ENCODE measurements around the gene PHACTR1.

GRCh38 chr6:12943549-12943948, 227.0 kb downstream of the PHACTR1 start:
- TF ChIP-seq EP300 (IDR thresholded peaks at IDR 0.05), result no peak
- TF ChIP-seq, protein P1, sequence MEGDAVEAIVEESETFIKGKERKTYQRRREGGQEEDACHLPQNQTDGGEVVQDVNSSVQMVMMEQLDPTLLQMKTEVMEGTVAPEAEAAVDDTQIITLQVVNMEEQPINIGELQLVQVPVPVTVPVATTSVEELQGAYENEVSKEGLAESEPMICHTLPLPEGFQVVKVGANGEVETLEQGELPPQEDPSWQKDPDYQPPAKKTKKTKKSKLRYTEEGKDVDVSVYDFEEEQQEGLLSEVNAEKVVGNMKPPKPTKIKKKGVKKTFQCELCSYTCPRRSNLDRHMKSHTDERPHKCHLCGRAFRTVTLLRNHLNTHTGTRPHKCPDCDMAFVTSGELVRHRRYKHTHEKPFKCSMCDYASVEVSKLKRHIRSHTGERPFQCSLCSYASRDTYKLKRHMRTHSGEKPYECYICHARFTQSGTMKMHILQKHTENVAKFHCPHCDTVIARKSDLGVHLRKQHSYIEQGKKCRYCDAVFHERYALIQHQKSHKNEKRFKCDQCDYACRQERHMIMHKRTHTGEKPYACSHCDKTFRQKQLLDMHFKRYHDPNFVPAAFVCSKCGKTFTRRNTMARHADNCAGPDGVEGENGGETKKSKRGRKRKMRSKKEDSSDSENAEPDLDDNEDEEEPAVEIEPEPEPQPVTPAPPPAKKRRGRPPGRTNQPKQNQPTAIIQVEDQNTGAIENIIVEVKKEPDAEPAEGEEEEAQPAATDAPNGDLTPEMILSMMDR (IDR thresholded peaks at IDR 0.05), result no peak
- no peak for TF ChIP-seq POLR2AphosphoS5 (IDR thresholded peaks at IDR 0.05)
- TF ChIP-seq POLR2A (IDR thresholded peaks at IDR 0.05), result no peak

All from stomach (tissue), 4 donors.